ENCODE measurements around the gene MIOX. TPM values are rescaled to one million over a fixed set of nuclear protein-coding genes. Genes with fewer than 3 reads are reported as not detected.

The MIOX gene
- total RNA-seq, 1 donor, result not detected

DNA sequence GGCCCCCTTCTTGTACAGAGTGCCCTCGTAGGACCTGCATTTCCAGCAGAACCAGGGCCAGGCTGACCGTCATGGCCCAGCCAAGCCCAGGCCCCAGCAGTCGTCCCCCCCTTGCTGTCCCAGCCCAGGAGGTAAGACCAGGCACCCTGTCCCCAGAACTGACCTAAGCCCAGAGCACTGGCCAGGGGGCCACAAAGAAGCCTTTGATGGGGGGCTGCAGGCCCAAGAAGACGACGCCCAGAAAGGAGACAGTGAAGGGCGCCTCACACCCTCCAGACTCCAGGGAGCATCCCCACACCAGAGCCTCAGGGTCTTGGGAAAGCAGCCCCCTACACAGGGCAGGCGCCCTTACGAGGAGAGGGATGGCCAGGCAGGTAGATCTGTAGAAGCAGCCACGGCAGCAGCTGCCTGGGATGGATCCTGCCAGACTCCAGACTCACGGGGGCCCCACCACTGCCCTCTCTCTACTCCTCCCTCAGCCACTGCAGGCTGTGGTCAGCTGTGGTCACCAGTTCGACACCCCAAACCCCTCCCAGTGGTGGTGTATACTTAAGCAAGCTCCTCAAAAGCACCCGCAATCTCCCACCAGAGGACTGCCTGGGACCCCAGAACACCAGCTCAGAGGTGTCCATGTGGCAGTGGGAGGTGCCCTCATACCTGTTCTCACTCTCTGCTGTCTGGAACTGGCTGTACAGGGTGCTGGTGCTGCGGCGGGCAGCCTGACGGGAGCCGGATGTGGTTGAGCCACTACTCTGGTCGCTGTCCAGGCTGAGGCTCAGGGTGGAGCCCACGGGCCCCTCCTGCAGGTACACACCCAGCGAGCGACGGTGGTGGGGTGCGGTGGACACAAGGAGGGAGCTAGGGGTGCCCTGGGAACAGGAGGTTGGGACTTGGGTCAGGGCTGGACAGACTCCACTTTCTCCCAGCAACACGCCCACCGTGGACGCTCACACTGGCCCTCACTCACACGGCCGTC, 38.8 kb upstream of the MIOX start:
- H3K9me3 ChIP-seq (ENCODE audit: low read depth, low read length), result no peaks in the 10 kb centered on the region
- H3K27me3 ChIP-seq (ENCODE audit: insufficient read depth, low read length), result no peaks in the 10 kb centered on the region
- no peak overlapping the region for H3K27ac ChIP-seq (ENCODE audit: low read depth, low read length)
- peaks cover 16% of the 10 kb centered on the region for H4K20me1 ChIP-seq (ENCODE audit: insufficient read depth, low read length)
- H3K36me3 ChIP-seq (ENCODE audit: insufficient read depth, low read length), result peaks cover 59% of the 10 kb centered on the region
- no peaks in the 10 kb centered on the region for H3K79me2 ChIP-seq (ENCODE audit: insufficient read depth, low read length)
- H3K4me2 ChIP-seq (ENCODE audit: insufficient read depth, low read length), result no peak overlapping the region
- DNase-seq (ENCODE audit: insufficient read length, low spot score, missing footprints), result peak; percentile 93
- no peak overlapping the region for H2AFZ ChIP-seq (ENCODE audit: low read length)
- peaks cover 9% of the 10 kb centered on the region for H3K4me1 ChIP-seq (ENCODE audit: insufficient read depth, low read length)
- TF ChIP-seq, protein P1, sequence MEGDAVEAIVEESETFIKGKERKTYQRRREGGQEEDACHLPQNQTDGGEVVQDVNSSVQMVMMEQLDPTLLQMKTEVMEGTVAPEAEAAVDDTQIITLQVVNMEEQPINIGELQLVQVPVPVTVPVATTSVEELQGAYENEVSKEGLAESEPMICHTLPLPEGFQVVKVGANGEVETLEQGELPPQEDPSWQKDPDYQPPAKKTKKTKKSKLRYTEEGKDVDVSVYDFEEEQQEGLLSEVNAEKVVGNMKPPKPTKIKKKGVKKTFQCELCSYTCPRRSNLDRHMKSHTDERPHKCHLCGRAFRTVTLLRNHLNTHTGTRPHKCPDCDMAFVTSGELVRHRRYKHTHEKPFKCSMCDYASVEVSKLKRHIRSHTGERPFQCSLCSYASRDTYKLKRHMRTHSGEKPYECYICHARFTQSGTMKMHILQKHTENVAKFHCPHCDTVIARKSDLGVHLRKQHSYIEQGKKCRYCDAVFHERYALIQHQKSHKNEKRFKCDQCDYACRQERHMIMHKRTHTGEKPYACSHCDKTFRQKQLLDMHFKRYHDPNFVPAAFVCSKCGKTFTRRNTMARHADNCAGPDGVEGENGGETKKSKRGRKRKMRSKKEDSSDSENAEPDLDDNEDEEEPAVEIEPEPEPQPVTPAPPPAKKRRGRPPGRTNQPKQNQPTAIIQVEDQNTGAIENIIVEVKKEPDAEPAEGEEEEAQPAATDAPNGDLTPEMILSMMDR (IDR thresholded peaks at IDR 0.05; ENCODE audit: extremely low read depth, low read depth, low read length), result no peak
- H3K4me3 ChIP-seq (ENCODE audit: insufficient read depth, low read length), result no peak overlapping the region

DNA sequence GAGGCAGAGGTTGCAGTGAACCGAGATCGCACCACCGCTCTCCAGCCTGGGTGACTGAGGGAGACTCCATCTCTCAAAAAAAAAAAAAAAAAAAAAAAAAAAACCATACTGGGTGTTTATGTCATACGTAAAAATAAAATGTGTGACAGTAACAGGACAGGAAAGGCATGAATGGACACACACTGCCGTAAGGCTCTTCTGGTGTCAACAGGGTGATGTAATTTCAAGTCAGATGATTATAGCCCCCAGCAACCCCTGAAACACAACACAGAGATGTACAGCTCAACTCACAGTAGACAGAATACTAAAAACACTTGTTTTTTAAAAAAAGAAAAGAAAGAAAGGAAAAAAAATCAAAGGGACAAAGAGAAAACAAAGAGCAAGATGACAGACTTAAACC, 34.0 kb upstream of the MIOX start:
- H3K36me3 ChIP-seq (ENCODE audit: insufficient read depth, low read length), result peaks cover 64% of the 10 kb centered on the region
- H3K27ac ChIP-seq (ENCODE audit: low read depth, low read length), result no peak overlapping the region
- DNase-seq (ENCODE audit: insufficient read length, low spot score, missing footprints), result no peak
- no peaks in the 10 kb centered on the region for H3K9me3 ChIP-seq (ENCODE audit: low read depth, low read length)
- no peak overlapping the region for H2AFZ ChIP-seq (ENCODE audit: low read length)
- H3K27me3 ChIP-seq (ENCODE audit: insufficient read depth, low read length), result no peaks in the 10 kb centered on the region
- H3K4me1 ChIP-seq (ENCODE audit: insufficient read depth, low read length), result no peaks in the 10 kb centered on the region
- no peaks in the 10 kb centered on the region for H3K79me2 ChIP-seq (ENCODE audit: insufficient read depth, low read length)
- peaks cover 7% of the 10 kb centered on the region for H4K20me1 ChIP-seq (ENCODE audit: insufficient read depth, low read length)
- H3K4me3 ChIP-seq (ENCODE audit: insufficient read depth, low read length), result no peak overlapping the region
- no peak overlapping the region for H3K4me2 ChIP-seq (ENCODE audit: insufficient read depth, low read length)
- TF ChIP-seq, protein P1 (IDR thresholded peaks at IDR 0.05; ENCODE audit: extremely low read depth, low read depth, low read length), result no peak

DNA sequence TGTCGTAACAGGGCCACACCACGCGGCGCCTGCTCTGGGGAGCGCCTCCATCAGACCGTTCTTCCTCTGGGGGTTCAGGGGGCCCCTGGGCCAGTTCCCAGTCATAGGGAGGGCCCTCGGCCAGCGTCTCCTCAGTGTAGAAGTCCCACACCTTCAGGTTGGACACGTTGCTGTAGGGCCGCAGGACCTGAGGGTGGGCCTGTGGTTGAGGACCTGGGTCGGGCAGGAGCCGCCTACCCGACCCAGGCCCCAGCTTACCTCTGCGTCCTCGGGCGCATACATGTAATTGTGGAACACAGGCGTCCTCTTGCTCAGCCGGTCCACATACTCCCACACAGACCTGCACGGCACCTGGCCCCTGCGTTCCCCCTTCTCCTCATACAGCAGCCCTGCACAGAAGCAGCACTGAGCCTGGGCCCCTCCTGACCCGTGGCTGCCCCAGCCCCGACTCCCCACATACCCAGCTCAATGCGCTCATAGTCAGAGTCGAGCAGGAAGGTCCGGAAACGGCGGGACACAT, 32.0 kb upstream of the MIOX start:
- no peaks in the 10 kb centered on the region for H3K4me1 ChIP-seq (ENCODE audit: insufficient read depth, low read length)

More for the DNA sequence above, 32.0 kb upstream of the MIOX start:
- no peak overlapping the region for H3K27ac ChIP-seq (ENCODE audit: low read depth, low read length)
- H3K36me3 ChIP-seq (ENCODE audit: insufficient read depth, low read length), result peaks cover 60% of the 10 kb centered on the region
- no peaks in the 10 kb centered on the region for H3K79me2 ChIP-seq (ENCODE audit: insufficient read depth, low read length)
- H2AFZ ChIP-seq (ENCODE audit: low read length), result no peak overlapping the region
- no peaks in the 10 kb centered on the region for H3K27me3 ChIP-seq (ENCODE audit: insufficient read depth, low read length)
- peaks cover 7% of the 10 kb centered on the region for H4K20me1 ChIP-seq (ENCODE audit: insufficient read depth, low read length)
- H3K4me2 ChIP-seq (ENCODE audit: insufficient read depth, low read length), result no peak overlapping the region
- TF ChIP-seq, protein P1 (IDR thresholded peaks at IDR 0.05; ENCODE audit: extremely low read depth, low read depth, low read length), result no peak
- H3K4me3 ChIP-seq (ENCODE audit: insufficient read depth, low read length), result no peak overlapping the region
- no peak for DNase-seq (ENCODE audit: insufficient read length, low spot score, missing footprints)
- H3K9me3 ChIP-seq (ENCODE audit: low read depth, low read length), result no peaks in the 10 kb centered on the region
